Cardiac septum (tissue), 1 donor: ENCODE results near the gene DLG2. TPM values are rescaled to one million over a fixed set of nuclear protein-coding genes. Genes with fewer than 3 reads are reported as not detected.
"Not testable (repeated sequence)": the region's sequence is repeated elsewhere in the genome, so short reads cannot be mapped to it uniquely, and the experiment has no call there.

Experiments used
- DNase-seq: peaks from one replicate; pipeline ENCODE4 v3.0.0-alpha.2; 2020; ENCODE audit warnings: low spot score
- intact Hi-C: fragments of 100-400 bp; cut with DNase I; formaldehyde crosslinking; loops from one replicate; pipeline ENCODE4 v1.14.0; 2022
- long read RNA-seq: library from polyadenylated mRNA; unstranded; transcript quantifications from one replicate; pipeline ENCODE4 v2.0.0, GENCODE V29; 2021
- total RNA-seq: library from RNA; stranded (reverse); fragmentation: NEBNext Ultra II Directional; extraction: Animal tissue kit (Norgen Biotek cat#: 25700); gene quantifications from one replicate; pipeline ENCODE4 v1.2.1, GENCODE V29; 2021
- donor health status: DM: no; HTN: no; CAD: no.

Gene DLG2
- total RNA-seq: 9.9 TPM
- long read RNA-seq, partial matches to known transcripts: 0 of 20 reads
- long read RNA-seq, other reads (novel, unspliced or antisense): 20 of 20 reads

GRCh38 chr11:85627332-85627997, at the start of gene DLG2:
DLG2 (minus strand) TSS chr11:85627344.
- intact Hi-C loops: loop anchor here (5.0 kb wide), 1 partner anchor 440 kb away; the partner anchor contains the start of gene PICALM
- DNase-seq: no peak

- intact Hi-C loops: no loop called here
- no peak for DNase-seq
These were observed 46.2 kb upstream of the DLG2 start for GRCh38 chr11:85673393-85673792.

GRCh38 chr11:85672105-85672902, 45.2 kb upstream of the DLG2 start:
- intact Hi-C loops: no loop called here
- no peak for DNase-seq

- intact Hi-C loops, DNase-seq: not testable (repeated sequence)
These were observed 44.0 kb upstream of the DLG2 start for GRCh38 chr11:85670949-85671663.

- intact Hi-C loops: no loop called here
- no peak for DNase-seq
These were observed 41.0 kb upstream of the DLG2 start for GRCh38 chr11:85668157-85668556.

GRCh38 chr11:85666687-85667086, 39.5 kb upstream of the DLG2 start:
- DNase-seq: no peak
- intact Hi-C loops: no loop called here

GRCh38 chr11:85665733-85666132, 38.6 kb upstream of the DLG2 start:
- no peak for DNase-seq
- intact Hi-C loops: no loop called here

- intact Hi-C loops: loop anchor here (1.0 kb wide), 1 partner anchor 37 kb away; the partner anchor contains the start of gene TMEM126B
- peak; percentile 97 for DNase-seq
These were observed 37.7 kb upstream of the DLG2 start, which contains the start of gene CREBZF for GRCh38 chr11:85664615-85665481. CREBZF (minus strand) TSS chr11:85665129; CDS start chr11:85664875, 254 bp downstream.

GRCh38 chr11:85663753-85664614, 36.8 kb upstream of the DLG2 start:
- intact Hi-C loops: loop anchor here (1.0 kb wide), 1 partner anchor 36 kb away; the partner anchor contains the start of gene TMEM126B
- peak; percentile 89 for DNase-seq

GRCh38 chr11:85663080-85663752, 36.1 kb upstream of the DLG2 start:
- intact Hi-C loops: no loop called here
- DNase-seq: no peak

- intact Hi-C loops: no loop called here
- DNase-seq: no peak
These were observed 35.0 kb upstream of the DLG2 start for GRCh38 chr11:85661972-85662664.

GRCh38 chr11:85658180-85658579, 31.0 kb upstream of the DLG2 start:
- intact Hi-C loops: no loop called here

GRCh38 chr11:85656777-85657176, 29.6 kb upstream of the DLG2 start:
- DNase-seq: no peak
- intact Hi-C loops: no loop called here

More at GRCh38 chr11:85658180-85658579, 31.0 kb upstream of the DLG2 start:
- no peak for DNase-seq

GRCh38 chr11:85654343-85654742, 27.2 kb upstream of the DLG2 start:
- intact Hi-C loops, DNase-seq: not testable (repeated sequence)

GRCh38 chr11:85652786-85653447, 25.8 kb upstream of the DLG2 start:
- intact Hi-C loops: no loop called here

GRCh38 chr11:85651118-85651517, 24.0 kb upstream of the DLG2 start:
- intact Hi-C loops: no loop called here
- DNase-seq: no peak

More at GRCh38 chr11:85652786-85653447, 25.8 kb upstream of the DLG2 start:
- no peak for DNase-seq
